MM.1S (cell line): ENCODE measurements around the gene SPIN1.

Source experiments
- DNase-seq: peaks from one replicate; pipeline ENCODE4 v3.0.0-alpha.2; 2015
- H2AFZ ChIP-seq: fragments of 300-600 bp; sonication (generic); 2 replicates; pipeline ENCODE4 v1.6.0; 2016; ENCODE audit warnings: antibody characterized with exemption, low read length
- H3F3A ChIP-seq: fragments of 300-600 bp; sonication (generic); 2 replicates; pipeline ENCODE4 v1.6.1; 2016; ENCODE audit warnings: mild to moderate bottlenecking, antibody characterized with exemption, low read length, moderate library complexity, mixed read lengths; ENCODE audit not compliant: insufficient read depth
- H3K27ac ChIP-seq: fragments of 300-600 bp; sonication (generic); 2 replicates; pipeline ENCODE4 v1.5.1; 2016; ENCODE audit warnings: mild to moderate bottlenecking, low read length
- H3K27me3 ChIP-seq: fragments of 300-600 bp; sonication (generic); replicated peaks from 2 replicates; pipeline ENCODE4 v1.6.0; 2016; ENCODE audit warnings: low read length; ENCODE audit not compliant: insufficient read depth
- H3K36me3 ChIP-seq: fragments of 300-600 bp; sonication (generic); replicated peaks from 2 replicates; pipeline ENCODE4 v1.6.1; 2016; ENCODE audit warnings: mild to moderate bottlenecking, low read length, mixed read lengths; ENCODE audit not compliant: insufficient read depth
- H3K4me1 ChIP-seq: fragments of 300-600 bp; sonication (generic); 2 replicates; pipeline ENCODE4 v1.6.1; 2016; ENCODE audit warnings: low read length, mixed read lengths
- H3K4me2 ChIP-seq: fragments of 300-600 bp; sonication (generic); 2 replicates; pipeline ENCODE4 v1.6.0; 2016; ENCODE audit warnings: low read depth, low read length
- H3K4me3 ChIP-seq: fragments of 300-600 bp; sonication (generic); 2 replicates; pipeline ENCODE4 v1.5.1; 2016; ENCODE audit warnings: low read length, mixed read lengths
- H3K79me2 ChIP-seq: fragments of 300-600 bp; sonication (generic); 2 replicates; pipeline ENCODE4 v1.6.1; 2016; ENCODE audit warnings: mixed run types, low read length, mixed read lengths
- H3K9ac ChIP-seq: fragments of 300-600 bp; sonication (generic); 2 replicates; pipeline ENCODE4 v1.6.1; 2016; ENCODE audit warnings: low read length, mixed read lengths
- H3K9me2 ChIP-seq: fragments of 300-600 bp; sonication (generic); replicated peaks from 2 replicates; pipeline ENCODE4 v1.6.1; 2016; ENCODE audit warnings: mild to moderate bottlenecking, low read length, mixed read lengths; ENCODE audit not compliant: insufficient read depth
- H3K9me3 ChIP-seq: fragments of 300-600 bp; sonication (generic); replicated peaks from 2 replicates; pipeline ENCODE4 v1.6.1; 2016; ENCODE audit warnings: mild to moderate bottlenecking, low read length, mixed read lengths; ENCODE audit not compliant: insufficient read depth
- H4K20me1 ChIP-seq: fragments of 300-600 bp; sonication (generic); 2 replicates; pipeline ENCODE4 v1.6.1; 2016; ENCODE audit warnings: mild to moderate bottlenecking, low read length, moderate library complexity, mixed read lengths; ENCODE audit not compliant: insufficient read depth
- EZH2 ChIP-seq: fragments of 300-600 bp; sonication (generic); optimal IDR thresholded peaks from 2 replicates; pipeline ENCODE3; 2017; ENCODE audit warnings: low read depth, mild to moderate bottlenecking, antibody characterized with exemption, low read length, mixed read lengths
- EZH2phosphoT487 ChIP-seq: fragments of 300-600 bp; sonication (generic); IDR thresholded peaks from 2 replicates; pipeline ENCODE4 v1.6.1; 2018; ENCODE audit warnings: antibody characterized with exemption, low read length
- TF ChIP-seq, protein P1 (sequence below): fragments of 300-600 bp; sonication (generic); IDR thresholded peaks from 2 replicates; pipeline ENCODE4 v1.5.1; 2016; ENCODE audit warnings: antibody characterized with exemption, low read length, mixed read lengths

SPIN1 gene

DNA sequence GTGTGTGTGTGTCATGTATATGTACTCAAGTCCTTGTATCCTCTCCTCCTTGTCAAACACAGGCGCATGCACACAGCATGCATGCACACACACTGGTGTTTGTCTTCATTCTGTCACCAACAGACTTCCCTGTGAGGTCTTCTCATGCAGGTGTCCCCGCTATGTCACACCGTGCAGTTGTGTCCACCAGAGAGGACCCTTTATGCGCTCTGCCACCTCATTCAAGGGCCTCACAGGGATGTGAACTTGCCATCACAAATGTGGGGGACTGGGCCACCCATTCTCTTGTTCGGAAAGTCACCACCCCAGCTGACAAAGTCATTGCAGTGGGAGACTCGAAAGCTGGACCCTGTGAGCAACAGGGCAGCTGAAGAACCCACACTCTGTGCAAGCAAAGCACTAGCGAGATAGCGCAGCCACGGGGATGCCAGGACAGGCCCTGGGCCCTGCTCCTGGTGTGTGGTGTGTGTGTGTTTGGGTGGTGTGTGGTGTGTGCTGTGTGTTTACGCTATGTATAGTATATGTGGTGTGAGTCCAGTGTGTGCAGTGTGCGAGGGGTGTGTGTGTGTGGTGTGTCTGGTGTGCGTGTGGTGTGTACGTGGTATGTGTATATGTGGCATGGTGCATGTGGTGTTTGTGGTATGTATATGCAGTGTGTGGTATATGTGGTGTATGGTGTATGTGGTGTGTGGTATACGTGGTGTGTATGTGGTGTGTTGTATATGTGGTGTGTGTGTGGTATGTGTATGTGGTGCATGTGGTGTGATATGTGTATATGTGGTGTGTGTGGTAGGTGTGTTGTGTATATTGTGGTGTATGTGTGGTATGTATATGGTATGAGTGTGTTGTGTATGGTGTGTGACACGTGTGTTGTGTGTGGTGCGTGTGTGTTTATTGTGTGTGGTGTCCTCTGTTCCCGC, 115.9 kb downstream of the SPIN1 start:
- Histone ChIP-seq H3K9me2 (no peaks in the 10 kb centered on the region), H3K4me2 (no peak overlapping the region), H3K9ac (no peak overlapping the region), H3K27me3 (no peaks in the 10 kb centered on the region), H3K79me2 (no peaks in the 10 kb centered on the region), H3F3A (no peaks in the 10 kb centered on the region), H3K36me3 (no peaks in the 10 kb centered on the region), H3K27ac (no peak overlapping the region), H4K20me1 (no peaks in the 10 kb centered on the region), H2AFZ (no peak overlapping the region), H3K4me3 (no peak overlapping the region), H3K9me3 (no peaks in the 10 kb centered on the region), H3K4me1 (no peaks in the 10 kb centered on the region)
- DNase-seq: no peak
- TF ChIP-seq EZH2phosphoT487 (no peak), EZH2 (no peak)
- TF ChIP-seq, protein P1, sequence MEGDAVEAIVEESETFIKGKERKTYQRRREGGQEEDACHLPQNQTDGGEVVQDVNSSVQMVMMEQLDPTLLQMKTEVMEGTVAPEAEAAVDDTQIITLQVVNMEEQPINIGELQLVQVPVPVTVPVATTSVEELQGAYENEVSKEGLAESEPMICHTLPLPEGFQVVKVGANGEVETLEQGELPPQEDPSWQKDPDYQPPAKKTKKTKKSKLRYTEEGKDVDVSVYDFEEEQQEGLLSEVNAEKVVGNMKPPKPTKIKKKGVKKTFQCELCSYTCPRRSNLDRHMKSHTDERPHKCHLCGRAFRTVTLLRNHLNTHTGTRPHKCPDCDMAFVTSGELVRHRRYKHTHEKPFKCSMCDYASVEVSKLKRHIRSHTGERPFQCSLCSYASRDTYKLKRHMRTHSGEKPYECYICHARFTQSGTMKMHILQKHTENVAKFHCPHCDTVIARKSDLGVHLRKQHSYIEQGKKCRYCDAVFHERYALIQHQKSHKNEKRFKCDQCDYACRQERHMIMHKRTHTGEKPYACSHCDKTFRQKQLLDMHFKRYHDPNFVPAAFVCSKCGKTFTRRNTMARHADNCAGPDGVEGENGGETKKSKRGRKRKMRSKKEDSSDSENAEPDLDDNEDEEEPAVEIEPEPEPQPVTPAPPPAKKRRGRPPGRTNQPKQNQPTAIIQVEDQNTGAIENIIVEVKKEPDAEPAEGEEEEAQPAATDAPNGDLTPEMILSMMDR: no peak

DNA sequence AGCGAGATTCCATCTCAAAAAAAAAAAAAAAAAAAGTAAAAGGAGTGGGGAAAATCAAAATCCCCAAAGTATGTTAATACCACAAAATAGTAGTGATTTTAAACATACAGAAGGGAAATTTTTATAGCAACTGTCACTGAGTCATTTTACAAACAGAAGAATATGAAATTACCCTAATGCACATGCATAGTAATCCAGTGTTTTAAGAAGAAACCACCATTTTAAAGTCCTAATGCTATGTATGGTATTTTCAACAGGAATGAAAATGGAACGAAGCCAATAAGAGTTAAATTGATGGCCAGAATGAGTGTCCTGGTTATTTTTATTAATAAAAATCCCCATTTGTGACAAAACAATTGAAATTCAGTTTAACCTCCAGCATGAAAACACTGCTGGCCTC, 120.1 kb downstream of the SPIN1 start:
- no peak for DNase-seq
- H3K9me2 ChIP-seq: no peaks in the 10 kb centered on the region

DNA sequence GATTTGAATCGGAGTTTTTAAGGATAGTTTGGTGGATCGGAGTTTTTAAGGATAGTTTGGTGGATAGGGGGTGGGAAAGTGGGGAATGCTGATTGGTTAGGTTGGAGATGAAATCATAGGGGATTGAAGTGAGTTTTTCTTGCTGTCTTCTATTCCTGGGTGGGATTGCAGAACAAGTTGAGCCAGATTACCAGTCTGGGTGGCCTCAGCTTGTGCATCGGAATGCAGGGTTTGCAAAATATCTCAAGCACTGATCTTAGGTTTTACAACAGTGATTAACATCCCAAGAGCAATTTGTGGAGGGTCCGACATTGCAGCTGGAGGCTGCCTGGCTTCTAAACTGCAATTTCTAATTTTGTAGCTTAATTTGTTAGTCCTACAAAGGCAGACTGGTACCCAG, 123.7 kb downstream of the SPIN1 start:
- Histone ChIP-seq H3K9me3 (no peaks in the 10 kb centered on the region), H3K4me1 (no peaks in the 10 kb centered on the region), H3K27ac (no peak overlapping the region), H3K4me2 (no peak overlapping the region), H3K9me2 (no peaks in the 10 kb centered on the region), H3K27me3 (no peaks in the 10 kb centered on the region), H3K4me3 (no peak overlapping the region), H3K36me3 (no peaks in the 10 kb centered on the region), H3K9ac (no peak overlapping the region), H3F3A (no peaks in the 10 kb centered on the region), H2AFZ (no peak overlapping the region), H3K79me2 (no peaks in the 10 kb centered on the region), H4K20me1 (no peaks in the 10 kb centered on the region)
- no peak for DNase-seq
- no peak for TF ChIP-seq EZH2

More for the DNA sequence above, 120.1 kb downstream of the SPIN1 start:
- no peaks in the 10 kb centered on the region for H3K9me3 ChIP-seq
- TF ChIP-seq EZH2 (no peak), EZH2phosphoT487 (no peak)
- TF ChIP-seq, protein P1: no peak
- no peaks in the 10 kb centered on the region for H3K36me3 ChIP-seq
- no peak overlapping the region for H3K4me2 ChIP-seq
- H3K9ac ChIP-seq: no peak overlapping the region
- no peak overlapping the region for H2AFZ ChIP-seq
- H3K27me3 ChIP-seq: no peaks in the 10 kb centered on the region
- no peaks in the 10 kb centered on the region for H3K79me2 ChIP-seq
- no peaks in the 10 kb centered on the region for H4K20me1 ChIP-seq
- no peaks in the 10 kb centered on the region for H3F3A ChIP-seq
- no peak overlapping the region for H3K4me3 ChIP-seq
- H3K27ac ChIP-seq: no peak overlapping the region
- H3K4me1 ChIP-seq: no peaks in the 10 kb centered on the region

DNA sequence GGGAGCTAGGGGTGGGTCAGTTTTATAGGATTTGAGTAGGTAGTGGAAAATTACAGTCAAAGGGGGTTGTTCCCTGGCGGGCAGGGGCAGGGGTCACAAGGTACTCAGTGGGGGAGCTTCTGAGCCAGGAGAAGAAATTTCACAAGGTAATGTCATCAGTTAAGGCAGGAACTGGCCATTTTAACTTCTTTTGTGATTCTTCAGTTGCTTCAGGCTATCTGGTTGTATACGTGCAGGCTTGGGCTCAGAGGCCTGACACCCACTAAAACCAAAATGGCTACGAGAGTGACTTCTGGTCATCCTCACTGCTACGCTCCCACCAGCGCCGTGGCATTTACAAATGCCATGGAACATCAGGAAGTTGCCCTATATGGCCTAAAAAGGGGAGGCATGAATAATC, 126.0 kb downstream of the SPIN1 start:
- no peaks in the 10 kb centered on the region for H3K9me2 ChIP-seq
- no peak overlapping the region for H3K4me3 ChIP-seq
- H3K4me1 ChIP-seq: no peaks in the 10 kb centered on the region
- no peak for DNase-seq
- H3K27ac ChIP-seq: no peak overlapping the region
- no peaks in the 10 kb centered on the region for H3K79me2 ChIP-seq
- no peaks in the 10 kb centered on the region for H3K27me3 ChIP-seq
- no peaks in the 10 kb centered on the region for H4K20me1 ChIP-seq
- no peaks in the 10 kb centered on the region for H3K9me3 ChIP-seq
- H3K4me2 ChIP-seq: no peak overlapping the region
- H3K36me3 ChIP-seq: no peaks in the 10 kb centered on the region
- H3K9ac ChIP-seq: no peak overlapping the region
- TF ChIP-seq EZH2 (no peak), EZH2phosphoT487 (no peak)
- no peaks in the 10 kb centered on the region for H3F3A ChIP-seq
- no peak overlapping the region for H2AFZ ChIP-seq
